ENCODE results near the gene TNK2. TPM values are rescaled to one million over a fixed set of nuclear protein-coding genes. Genes with fewer than 3 reads are reported as not detected.

Gene TNK2
- total and polyA plus RNA-seq, 2 of the 8 experiments (the other 6 are each of a cell fraction or from before 2014, with no cell fraction given): 10.4 to 33.9 TPM

DNA sequence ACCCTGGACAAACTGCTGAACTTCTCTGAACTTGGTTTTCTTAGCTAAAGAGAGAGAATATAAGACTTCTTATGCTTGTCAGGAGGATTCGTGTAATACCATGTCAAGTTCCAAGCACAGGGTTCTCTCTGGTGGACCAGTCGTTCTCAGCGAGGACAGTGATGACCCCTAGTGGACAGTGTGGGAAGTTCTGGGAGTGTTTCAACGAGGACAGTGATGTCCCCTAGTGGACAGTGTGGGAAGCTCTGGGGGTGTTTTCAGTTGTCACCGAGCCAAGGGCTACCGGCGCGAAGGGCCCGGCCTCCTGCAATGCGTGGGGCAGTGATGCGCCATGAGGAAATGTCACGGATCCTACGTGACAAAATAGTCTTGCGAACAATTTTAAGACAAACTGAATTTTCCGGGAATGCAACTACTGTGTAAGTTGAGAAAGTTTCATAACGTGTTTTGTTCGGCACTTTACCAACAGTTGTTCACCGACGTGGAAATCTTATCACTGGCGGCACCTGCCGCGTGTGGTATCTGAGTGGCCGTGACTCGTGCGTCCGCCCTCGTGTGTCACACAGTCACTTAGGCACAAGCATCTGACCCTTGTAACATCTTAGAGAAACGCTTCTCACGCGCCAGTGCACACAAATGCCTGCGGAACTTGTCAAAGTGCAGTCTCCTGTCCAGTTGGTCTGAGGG is 57.4 kb downstream of the TNK2 start (continued):
- TF ChIP-seq, protein P1, sequence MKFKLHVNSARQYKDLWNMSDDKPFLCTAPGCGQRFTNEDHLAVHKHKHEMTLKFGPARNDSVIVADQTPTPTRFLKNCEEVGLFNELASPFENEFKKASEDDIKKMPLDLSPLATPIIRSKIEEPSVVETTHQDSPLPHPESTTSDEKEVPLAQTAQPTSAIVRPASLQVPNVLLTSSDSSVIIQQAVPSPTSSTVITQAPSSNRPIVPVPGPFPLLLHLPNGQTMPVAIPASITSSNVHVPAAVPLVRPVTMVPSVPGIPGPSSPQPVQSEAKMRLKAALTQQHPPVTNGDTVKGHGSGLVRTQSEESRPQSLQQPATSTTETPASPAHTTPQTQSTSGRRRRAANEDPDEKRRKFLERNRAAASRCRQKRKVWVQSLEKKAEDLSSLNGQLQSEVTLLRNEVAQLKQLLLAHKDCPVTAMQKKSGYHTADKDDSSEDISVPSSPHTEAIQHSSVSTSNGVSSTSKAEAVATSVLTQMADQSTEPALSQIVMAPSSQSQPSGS (IDR thresholded peaks at IDR 0.05; ENCODE audit: low read length): no peak
- TF ChIP-seq GABPA (IDR thresholded peaks at IDR 0.05; ENCODE audit: borderline replicate concordance, insufficient read depth, low read length) (peak; percentile 72; the same call in 1 of the 2 replicates), TEAD4 (IDR thresholded peaks at IDR 0.05; ENCODE audit: low read depth, low read length) (no peak), BRCA1 (IDR thresholded peaks at IDR 0.05; ENCODE audit: low read depth, low read length) (peak; percentile 44; the same call in 1 of the 2 replicates), BACH1 (IDR thresholded peaks at IDR 0.05; ENCODE audit: low read length) (no peak), RXRA (IDR thresholded peaks at IDR 0.05; ENCODE audit: insufficient read depth, low read depth, low read length) (no peak), NRF1 (IDR thresholded peaks at IDR 0.05; ENCODE audit: low read depth, low read length) (no peak), HDAC2 (IDR thresholded peaks at IDR 0.05; ENCODE audit: borderline replicate concordance in 1 of 2, low read depth in 2 of 2, low read length in 2 of 2) (0 out of 4 replicates have a peak, but pooled peaks of 1 of the 2 experiments have one; percentile 71), GTF2F1 (IDR thresholded peaks at IDR 0.05; ENCODE audit: borderline replicate concordance, low read depth, low read length) (no peak), YY1 (IDR thresholded peaks at IDR 0.05; ENCODE audit: low read depth, low read length) (no peak; the same call in 1 of the 2 replicates)
